AG09309 (cell line): ENCODE measurements around the gene PC.

Experiments used
- DNase-seq: peaks from one replicate; pipeline ENCODE4 v3.0.0-alpha.2; 2010; ENCODE audit warnings: low read depth
- H3K4me3 ChIP-seq: 2 replicates; pipeline ENCODE4 v1.5.1; 2011; ENCODE audit warnings: mild to moderate bottlenecking, low read depth, low read length, moderate library complexity; ENCODE audit not compliant: control insufficient read depth
- CTCF ChIP-seq: IDR thresholded peaks from 2 replicates; pipeline ENCODE4 v1.5.1; 2011; ENCODE audit warnings: mild to moderate bottlenecking, low read depth, low read length, inconsistent platforms; ENCODE audit not compliant: insufficient read depth, control insufficient read depth; ENCODE audit errors: missing control alignments

Gene PC

DNA sequence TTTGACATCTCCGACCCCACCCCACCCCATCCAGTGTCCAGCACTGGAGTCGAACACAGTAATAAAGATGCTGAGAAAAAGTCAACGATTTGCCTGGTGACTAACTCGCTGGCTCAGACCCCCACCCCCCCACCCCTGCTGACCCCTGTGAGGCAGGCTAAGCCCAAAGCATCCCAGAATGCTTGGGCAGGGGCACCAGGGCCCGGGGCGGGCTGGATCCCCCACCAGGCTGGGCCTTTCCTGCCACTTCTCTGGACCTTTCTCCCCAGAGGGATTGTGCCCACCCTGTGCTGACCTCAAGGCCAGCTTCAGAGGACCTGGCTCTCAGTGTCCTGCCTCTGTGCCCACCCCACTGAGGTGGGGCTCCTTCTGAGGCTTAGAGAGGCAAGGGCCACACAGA, 18.7 kb upstream of the PC start:
- no peak overlapping the region for H3K4me3 ChIP-seq
- no peak for TF ChIP-seq CTCF
- DNase-seq, result no peak

DNA sequence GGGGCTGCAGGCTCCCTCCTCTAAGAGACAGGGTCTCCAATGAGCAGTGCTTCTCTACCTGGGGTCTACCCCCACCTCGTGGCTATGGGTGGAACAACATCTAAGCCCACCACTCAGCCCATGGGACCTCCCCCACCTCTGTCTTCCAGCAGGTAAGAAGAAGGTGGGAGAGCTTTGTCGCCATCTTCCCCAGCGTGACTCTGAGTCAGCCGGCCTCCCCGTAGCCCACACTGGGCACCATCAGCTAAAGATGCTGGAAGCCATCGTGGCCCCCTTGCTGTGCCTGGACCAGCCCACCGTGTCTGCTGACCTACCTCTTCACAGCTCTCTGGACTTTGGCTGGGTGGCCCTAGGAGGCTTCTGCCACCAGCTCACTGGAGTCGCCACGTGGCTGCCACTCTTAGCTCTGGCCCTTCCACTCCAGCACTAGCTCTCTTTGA, 17.9 kb upstream of the PC start:
- no peak overlapping the region for H3K4me3 ChIP-seq
- peak; percentile 70 for TF ChIP-seq CTCF
- DNase-seq, result no peak

DNA sequence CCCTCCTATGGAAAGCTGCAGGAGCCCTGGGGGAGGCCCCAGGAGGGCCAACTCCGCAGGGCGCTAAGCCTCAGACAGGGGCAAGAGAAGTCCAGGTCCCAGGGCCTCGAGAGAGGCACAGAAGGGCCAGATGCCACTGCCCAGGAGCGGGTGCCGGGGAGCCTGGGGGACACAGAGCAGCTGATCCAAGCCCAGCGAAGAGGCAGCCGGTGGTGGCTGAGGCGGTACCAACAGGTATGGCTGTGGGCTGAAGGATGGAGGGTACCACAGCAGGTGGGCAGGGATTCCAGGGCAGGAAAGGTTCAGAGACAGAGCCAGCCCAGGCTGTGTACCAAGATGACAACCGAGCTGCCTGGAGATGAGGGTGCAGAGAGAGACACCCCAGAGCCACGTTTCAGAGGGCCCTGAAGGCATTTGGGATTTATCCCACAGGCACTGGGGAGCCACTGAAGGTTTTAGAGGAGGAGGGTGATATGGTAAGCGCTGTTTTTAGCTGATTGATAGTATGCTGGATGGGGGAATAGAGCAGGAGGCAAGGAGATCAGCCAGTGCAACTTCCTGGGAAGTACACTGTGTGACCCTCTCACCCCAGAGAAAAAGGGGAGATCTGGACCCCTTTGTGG, 17.3 kb upstream of the PC start:
- no peak for DNase-seq
- H3K4me3 ChIP-seq, result no peak overlapping the region
- TF ChIP-seq CTCF, result no peak

- no peak for DNase-seq
These were observed 16.7 kb upstream of the PC start, which contains the start of gene C11orf86 for GRCh38 chr11:66974724-66975404. C11orf86 (plus strand) TSS chr11:66975304; CDS start chr11:66975363, 59 bp downstream.

GRCh38 chr11:66973956-66974580, 15.9 kb upstream of the PC start:
- no peak for TF ChIP-seq CTCF
- no peak for DNase-seq

More at GRCh38 chr11:66974724-66975404, 16.7 kb upstream of the PC start, which contains the start of gene C11orf86:
- no peak for TF ChIP-seq CTCF
- no peak within 1 kb of the TSS for H3K4me3 ChIP-seq

DNA sequence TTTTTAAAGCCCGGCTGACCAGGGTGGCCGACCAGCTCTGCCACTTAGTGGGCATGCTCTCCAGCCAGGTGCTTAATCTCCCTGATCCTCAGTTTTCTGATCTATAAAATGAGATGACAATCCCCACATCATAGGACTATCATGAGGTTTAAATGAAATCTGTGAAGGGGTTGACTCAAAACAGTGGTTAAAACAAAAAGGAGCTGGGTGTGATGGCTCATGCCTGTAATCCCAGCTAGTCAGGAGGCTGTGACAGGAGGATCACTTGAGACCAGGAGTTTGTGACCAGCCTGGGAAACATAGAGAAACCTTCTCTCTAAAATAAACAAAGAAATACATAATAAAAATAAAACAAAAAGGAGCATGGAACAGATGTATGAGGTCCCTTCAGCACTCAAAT, 13.3 kb upstream of the PC start:
- TF ChIP-seq CTCF, result no peak
- DNase-seq, result no peak
- H3K4me3 ChIP-seq, result no peak overlapping the region

More at GRCh38 chr11:66973956-66974580, 15.9 kb upstream of the PC start:
- H3K4me3 ChIP-seq, result no peak overlapping the region
